GM21526 (cell line): ENCODE measurements around the gene ARPC1A.
"Not testable (repeated sequence)": the region's sequence is repeated elsewhere in the genome, so short reads cannot be mapped to it uniquely, and the experiment has no call there.

Experiments used
- ATAC-seq: cut with Tn5 transposase; IDR thresholded peaks from one replicate; pipeline ENCODE4 v1.9.1; 2021; ENCODE audit warnings: moderate library complexity; ENCODE audit not compliant: unreplicated experiment, low FRiP score

Gene ARPC1A

DNA sequence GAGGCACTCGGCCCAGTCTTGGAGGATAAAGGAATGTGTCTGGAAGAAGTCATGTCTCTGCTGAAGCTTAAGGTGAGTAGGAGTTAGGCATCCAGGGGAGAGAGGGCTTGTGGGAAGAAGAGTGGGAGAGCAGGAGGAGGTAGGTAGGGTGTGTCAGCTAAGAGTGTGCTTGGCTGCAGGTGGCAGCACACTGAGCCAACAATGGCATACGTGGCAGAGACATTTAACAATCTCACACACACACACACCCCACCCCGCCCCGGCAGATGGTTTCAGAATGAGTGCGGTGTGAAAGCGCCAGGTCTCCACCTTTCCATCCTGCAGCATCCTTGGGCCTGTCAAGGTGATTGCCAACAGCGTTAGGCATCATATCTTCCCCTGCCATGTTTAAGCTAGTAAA lies 11.2 kb upstream of the ARPC1A start:
- no peak for ATAC-seq

DNA sequence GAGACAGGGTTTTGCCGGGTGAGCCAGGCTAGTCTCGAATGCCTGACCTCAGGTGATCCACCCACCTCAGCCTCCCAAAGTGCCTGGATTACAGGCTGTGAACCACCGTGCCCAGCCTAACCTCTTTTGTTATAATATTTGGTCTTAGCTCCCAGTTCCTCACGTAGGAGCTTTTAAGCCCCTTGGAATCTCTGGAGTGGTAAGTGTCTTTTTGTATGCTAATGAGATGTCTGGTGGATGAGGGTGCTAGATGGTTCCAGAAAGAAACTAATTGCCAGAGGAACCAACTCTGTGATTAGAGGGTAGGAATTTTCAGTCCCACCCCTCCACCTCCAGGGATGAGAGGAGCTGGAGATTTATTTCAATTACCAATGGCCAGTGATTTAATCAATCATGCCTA lies 5.3 kb upstream of the ARPC1A start:
- ATAC-seq, result no peak

DNA sequence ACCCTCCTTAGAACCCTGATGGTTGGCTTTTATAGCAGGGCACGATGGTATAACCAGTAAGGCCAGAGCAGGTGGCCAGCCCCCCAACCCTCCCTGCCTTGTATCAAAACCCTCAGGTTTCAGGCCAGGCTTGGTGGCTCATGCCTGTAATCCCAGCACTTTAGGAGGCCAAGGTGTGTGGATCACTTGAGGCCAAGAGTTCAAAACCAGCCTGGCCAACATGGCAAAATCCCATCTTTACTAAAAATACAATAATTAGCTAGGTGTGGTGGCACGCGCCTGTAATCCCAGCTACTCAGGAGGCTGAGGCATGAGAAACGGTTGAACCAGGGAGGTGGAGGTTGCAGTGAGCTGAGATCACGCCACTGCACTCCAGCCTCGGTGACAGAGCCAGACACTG lies 3.0 kb upstream of the ARPC1A start:
- not testable (repeated sequence) for ATAC-seq

DNA sequence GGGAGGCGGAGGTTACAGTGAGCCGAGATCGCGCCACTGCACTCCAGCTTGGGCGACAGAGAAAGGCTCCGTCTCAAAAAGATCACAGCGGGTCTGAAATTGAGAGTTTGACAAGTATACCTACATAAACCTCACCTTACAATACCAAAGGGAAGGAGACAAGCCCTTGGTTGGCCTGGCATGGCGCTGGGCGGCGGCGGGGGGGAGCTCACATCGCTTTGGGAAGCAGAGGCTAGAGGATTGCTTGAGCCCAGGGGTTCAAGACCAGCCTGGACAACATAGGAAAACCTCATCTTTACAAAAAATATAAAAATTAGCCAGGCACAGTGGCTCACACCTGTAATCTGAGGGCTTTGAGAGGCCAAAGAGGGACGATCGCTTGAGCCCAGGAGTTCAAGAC lies 1.1 kb upstream of the ARPC1A start:
- no peak for ATAC-seq

DNA sequence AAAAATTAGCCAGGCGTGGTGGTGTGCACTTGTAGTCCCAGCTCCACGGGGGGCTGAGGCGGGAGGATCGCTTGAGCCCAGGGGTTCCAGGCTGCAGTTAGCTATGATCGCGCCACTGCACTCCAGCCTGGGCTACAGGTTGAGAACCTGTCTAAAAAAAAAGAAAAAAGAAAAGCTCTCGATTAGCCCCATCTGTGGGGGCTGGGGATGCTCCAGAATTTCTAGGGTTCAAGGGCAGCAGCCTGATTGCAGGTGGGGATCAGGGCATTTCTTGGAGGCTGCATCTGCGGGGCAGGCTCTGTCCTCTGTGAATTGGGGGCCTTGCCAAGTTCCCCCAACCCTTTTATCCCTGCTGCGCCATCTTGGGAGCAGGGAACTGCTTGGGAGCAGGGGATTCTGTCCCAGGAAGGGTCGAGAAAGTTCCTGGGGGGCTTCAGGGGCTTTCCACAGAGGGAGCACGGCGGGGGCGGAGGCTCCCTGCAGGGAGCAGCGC lies 651 bp upstream of the ARPC1A start:
- no peak for ATAC-seq

DNA sequence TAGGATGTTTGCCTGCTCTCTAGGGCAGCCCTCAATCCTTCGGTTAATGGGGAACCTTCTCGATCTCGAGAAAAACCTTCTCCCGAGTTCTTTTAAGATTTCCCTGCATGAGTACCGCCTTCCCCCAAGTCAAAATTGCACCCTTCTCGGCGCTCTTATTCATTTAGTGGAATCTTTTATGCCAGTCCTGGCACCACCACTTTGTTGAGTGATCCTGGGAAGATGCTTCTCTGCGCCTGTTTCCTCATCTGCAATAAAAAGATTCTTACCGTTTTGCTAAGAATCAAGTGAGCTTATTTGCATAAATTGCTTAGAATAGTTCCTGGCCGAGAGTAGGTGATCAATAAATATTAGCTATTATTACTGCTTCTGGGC lies 697 bp downstream of the ARPC1A start:
- no peak for ATAC-seq

DNA sequence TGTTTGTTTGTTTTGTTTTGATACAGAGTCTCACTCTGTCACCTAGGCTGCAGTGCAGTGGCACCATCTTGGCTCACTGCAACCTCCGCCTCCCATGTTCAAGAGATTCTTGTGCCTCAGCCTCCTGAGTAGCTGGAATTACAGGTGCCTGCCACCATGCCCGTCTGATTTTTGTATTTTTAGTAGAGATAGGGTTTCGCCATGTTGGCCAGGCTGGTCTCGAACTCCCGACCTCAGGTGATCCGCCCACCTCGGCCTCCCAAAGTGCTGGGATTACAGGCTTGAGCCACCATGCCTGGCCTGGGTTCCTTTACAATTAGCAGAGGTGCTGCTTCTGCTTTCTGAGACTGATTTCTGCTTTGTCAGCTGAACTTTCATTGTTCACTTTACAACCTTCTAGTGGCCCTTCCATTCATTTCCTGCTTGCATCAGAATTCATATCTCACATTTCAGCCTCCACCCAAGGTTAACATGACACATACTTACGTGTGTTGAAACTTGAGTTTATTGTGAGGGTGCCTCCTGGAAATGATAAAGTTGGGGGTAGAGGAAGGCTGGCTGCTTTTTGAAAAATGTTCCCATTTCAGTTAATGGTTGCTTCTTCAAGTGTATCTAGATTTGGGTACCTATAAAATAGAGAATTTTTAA lies 4.7 kb downstream of the ARPC1A start:
- not testable (repeated sequence) for ATAC-seq

DNA sequence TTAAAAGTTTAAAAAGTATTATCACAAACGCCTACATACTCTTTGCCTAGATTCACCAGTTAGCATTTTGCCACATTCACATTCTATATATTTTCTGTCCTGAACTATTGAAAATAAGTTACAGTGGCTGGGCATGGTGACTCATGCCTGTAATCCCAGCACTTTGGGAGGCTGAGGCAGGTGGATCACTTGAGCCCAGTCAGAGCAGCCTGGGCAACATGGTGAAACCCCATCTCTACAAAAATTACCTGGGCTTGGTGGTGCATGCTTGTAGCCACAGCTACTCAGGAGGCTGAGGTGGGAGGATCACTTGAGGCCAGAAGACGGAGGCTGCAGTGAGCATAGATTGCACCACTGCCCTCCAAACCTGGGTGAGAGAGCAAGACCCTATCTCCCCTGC lies 5.3 kb downstream of the ARPC1A start:
- no peak for ATAC-seq

DNA sequence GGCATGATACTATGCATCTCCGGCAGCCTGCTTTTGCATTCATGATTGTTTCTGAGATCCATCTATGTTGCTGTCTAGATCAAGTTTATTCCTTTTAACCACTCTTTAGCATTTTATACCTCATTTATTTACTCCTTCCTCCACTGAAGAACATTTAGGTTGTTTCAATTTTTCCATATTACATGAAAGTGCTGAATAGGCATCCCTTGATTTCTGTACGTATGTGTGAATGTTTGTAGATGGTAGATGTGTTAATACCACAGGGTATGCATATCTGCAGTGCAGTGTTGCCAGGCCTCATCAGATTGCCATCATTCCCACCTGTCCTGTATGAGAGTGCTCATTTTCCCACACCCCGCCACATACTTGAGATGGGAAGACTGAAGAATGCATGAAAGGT lies 13.9 kb downstream of the ARPC1A start:
- no peak for ATAC-seq

DNA sequence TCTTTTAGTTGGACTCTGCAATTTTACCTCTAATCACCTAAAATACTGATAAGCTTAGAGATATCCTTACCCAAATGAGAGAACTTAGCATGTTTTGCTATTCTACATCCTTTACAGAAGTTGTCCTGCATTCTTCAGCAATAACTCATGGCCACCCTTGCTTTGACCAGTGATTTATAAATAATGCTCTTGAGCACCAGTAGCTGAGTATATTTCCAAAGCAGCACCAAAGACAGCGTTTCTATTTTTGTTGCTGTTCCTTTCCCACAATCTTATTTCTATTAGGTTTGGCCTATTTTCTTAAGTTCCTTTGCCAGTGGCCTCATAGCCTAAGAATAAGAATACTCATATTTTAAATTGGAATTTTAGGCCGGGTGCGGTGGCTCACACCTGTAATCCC lies 15.0 kb downstream of the ARPC1A start:
- ATAC-seq, result no peak

DNA sequence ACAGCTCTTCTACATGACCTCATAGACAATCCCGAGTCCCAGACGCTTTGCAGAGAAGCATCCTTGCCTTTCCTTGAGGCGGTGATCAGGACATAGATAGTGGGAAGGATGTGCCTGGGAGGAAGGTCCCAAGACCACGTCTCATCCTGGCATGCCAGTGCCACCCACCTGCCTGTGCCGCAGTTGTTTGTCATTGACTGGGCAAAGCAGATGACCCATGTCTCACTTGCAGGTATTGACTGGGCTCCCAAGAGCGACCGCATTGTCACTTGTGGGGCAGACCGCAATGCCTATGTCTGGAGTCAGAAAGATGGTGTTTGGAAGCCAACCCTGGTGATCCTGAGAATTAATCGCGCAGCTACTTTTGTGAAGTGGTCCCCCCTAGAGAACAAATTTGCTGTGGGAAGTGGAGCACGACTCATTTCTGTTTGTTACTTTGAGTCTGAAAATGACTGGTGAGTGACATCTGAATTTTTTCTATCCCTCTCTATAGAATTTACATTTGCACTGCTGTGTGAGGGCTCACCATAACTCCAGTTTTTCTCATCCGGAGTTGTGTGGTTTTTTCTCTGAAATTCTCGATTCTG lies 18.5 kb downstream of the ARPC1A start:
- no peak for ATAC-seq

DNA sequence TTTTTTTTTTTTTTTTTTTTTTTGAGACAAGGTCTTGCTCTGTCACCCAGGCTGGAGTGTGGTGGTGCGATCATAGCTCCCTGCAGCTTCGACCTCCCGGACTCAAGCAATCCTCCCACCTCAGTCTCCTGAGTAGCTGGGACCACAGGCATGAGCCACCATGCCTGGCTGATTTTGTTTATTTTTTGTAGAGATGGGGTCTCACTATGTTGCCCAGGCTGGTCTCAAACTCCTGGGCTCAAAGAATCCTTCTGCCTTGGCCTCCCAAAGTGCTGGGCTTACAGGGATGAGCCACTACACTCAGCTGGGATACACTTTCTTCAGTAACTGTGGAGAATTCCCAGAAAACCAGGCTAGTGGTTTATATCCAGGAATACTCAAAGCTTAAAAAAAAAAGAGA lies 24.9 kb downstream of the ARPC1A start:
- not testable (repeated sequence) for ATAC-seq

DNA sequence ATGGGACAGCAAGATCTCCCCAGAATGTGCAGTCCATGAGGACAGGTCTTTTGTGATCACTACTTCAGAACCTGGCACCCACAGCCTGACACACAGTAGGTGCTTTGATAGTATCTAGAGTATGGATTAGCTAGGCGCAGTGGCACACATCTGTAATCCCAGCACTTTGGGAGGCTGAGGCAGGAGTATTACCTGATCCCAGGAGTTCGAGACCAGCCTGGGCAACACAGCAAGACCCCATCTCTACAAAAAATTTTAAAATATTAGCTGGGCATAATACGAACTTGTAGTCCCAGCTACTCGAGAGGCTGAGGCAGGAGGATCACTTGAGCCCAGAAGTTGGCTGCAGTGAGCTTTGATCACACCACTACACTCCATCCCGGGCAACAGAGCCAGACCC lies 26.5 kb downstream of the ARPC1A start:
- ATAC-seq, result no peak

DNA sequence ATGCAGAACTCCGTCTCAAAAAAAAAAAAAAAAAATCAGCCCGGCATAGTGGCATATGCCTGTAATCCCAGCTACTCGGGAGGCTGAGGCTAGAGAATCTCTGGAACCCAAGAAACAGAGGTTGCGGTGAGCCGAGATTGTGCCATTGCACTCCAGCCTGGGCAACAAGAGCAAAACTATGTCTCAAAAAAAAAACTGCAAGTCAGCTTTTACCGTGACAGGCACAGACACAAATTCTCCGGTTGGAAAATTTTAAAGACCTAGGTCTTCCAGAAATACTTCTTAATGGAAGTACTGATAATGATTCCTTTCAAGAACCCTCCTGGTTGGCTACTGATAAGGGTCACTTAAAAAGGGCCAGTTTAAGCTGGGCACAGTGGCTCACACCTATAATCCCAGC lies 29.4 kb downstream of the ARPC1A start:
- no peak for ATAC-seq

DNA sequence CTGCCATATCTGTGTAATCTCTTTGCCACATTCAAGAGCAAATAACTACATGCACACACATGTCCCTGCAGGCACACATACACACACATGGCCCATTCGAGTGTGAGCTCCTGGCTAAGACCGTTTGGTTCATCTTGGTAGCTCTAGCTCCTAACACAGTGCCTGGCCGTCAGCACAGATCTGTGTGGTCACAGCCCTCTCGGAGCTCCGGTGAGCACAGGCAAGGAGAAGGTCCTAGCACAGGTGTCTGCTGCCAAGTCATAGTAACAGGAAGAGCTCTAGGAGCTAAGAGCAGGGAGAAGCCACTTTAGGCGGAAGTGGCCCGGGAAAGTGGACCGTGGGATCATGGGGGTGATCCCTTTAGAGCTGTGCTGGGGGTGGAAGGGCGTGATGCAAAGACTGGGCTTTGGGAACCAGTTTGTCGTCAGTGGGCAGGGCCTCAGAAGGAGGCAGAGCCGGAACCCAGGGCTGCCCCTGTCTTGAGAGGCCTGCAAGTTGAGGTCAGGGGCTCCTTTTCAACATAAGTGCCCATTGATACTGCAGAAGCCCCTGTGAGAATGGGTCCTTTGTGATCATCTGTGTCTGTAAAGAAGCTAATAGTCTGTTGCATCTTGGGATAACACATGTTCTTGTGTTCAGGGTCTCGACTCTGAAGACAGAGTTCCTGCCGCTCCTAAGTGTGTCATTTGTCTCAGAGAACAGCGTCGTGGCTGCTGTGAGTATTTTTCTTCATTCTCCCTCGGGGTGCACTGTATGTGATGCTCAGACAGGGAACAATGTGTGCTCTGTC lies 32.2 kb downstream of the ARPC1A start:
- no peak for ATAC-seq

DNA sequence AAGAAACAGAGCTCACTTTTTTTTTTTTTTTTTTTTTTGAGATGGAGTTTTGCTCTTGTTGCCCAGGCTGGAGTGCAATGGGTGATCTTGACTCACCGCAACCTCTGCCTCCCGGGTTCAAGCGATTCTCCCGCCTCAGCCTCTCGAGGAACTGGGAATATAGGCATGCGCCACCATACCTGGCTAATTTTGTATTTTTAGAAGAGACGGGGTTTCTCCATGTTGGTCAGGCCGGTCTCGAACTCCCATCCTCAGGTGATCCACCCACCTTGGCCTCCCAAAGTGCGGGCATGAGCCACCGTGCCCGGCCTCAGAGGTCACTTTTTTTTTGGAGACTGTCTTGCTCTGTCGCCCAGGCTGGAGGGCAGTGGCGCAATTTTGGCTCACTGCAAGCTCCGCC lies 32.8 kb downstream of the ARPC1A start:
- not testable (repeated sequence) for ATAC-seq

DNA sequence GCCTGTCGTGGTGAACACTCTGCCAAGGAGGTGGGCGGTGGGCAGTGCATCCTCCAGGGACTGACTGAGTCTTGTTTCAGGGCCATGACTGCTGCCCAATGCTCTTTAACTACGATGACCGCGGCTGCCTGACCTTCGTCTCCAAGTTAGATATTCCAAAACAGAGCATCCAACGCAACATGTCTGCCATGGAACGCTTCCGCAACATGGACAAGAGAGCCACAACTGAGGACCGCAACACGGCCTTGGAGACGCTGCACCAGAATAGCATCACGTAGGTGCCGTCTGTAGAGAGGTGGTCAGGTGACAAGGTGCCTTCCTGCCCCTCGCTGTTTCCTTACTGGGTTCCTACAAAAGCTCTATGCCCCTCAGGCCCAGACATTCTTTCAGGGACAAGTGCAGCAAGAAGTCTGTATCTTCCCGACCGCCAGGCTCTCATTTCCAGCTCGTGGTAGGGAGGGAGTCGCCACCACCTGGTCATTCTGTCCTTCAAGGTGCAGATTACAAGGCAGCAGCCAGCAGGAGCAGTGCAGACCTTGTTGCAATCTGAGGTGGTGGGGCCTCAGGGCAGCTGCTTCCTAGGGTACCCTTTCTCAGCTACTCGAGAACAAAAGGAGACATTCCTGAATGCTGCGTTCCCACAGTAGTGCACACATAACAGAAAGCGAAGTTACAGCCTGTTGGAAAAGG lies 33.9 kb downstream of the ARPC1A start:
- ATAC-seq, result no peak

DNA sequence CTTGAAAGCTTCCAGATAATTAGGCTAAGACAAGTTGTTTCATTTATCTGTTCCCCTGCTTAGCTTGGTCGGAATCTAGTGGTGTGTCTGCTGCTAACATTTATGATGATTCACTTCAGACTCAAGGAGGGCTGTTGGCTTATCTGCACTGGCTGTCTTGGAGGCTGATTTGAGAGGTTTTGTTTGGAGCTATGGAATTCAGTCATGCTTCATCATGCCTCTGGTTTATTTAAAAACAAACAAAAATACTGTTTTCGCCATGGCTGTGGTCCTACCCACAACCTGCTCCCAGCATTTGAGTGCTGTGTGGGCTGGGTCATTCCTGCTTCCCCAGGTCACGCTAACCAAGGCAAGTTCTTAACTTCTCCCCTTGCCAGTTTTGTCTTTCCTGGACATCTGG lies 37.1 kb downstream of the ARPC1A start:
- ATAC-seq, result no peak

DNA sequence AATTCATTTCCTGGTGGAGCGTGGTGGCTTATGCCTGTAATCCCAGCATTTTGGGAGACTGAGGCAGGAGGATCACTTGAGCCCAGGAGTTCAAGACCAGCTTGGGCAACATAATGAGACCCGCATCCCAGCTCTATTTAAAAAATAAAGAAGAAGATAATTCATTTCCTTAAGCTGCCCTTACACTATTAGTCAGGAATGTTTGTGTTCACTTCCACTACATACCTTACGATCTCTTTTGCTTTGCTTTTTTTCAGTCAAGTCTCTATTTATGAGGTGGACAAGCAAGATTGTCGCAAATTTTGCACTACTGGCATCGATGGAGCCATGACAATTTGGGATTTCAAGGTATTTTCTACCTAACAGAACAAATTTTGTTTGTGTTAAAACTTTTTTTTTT lies 37.6 kb downstream of the ARPC1A start:
- ATAC-seq, result no peak

DNA sequence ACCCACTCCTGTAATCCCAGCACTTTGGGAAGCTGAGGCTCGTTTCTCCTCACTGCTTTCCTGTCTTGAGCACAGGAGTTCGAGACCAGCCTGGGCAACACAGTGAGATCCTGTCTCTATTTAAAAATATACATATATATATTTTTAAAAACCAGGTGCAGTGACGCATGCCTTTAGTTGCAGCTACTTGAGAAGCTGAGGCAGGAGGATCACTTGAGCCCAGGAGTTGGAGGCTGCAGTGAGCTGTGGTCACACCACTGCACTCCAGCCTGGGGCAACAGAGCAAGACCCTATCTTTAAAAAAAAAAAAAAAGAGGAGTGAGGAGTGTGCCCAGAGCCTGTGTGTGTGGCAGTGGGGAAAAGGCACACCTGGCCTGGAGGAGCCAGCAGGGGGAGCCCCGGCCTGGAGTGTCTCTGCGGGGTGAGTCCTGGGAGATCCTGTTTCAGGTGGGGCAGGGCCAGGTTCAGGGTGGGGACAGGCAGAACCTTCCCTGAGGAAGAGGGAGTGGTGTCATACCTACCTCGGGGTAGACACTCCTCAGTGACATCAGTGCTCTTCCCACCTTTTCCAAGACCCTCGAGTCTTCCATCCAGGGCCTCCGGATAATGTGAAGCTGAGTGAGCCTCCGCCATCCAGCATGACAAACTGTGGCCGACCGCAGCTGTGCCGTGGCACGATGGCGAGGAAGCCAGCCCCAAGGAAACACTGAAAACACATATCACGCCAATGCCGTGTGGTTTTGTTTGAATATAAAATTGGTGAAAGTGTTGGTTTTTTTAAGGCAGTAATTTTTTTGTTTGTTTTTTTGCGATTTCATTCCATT lies 39.8 kb downstream of the ARPC1A start:
- ATAC-seq, result no peak
